Measurements from ENCODE around the gene NFE2L2. TPM values are rescaled to one million over a fixed set of nuclear protein-coding genes. Genes with fewer than 3 reads are reported as not detected.

The NFE2L2 gene
- total RNA-seq, 1 donor from 2014 or later: 89.3 TPM

GRCh38 chr2:177285892-177286715 lies 21.6 kb upstream of the NFE2L2 start:
- ChIA-PET POLR2A (interaction anchor here (0.7 to 9.0 kb wide), 2 partner anchors 22 to 1962 kb away, joined by 3 to 100 read pairs; partner anchors contain the start of gene NFE2L2), CTCF (interaction anchor here (1.2 kb wide), 1 partner anchor 10 kb away, joined by 4 read pairs; no protein-coding TSS in a partner anchor)
- Mint-ChIP-seq H3K4me1 (peaks cover 37% of the 10 kb centered on the region), H3K36me3 (ENCODE audit: low read depth) (no peaks in the 10 kb centered on the region), H3K9me3 (no peaks in the 10 kb centered on the region), H3K27me3 (no peaks in the 10 kb centered on the region), H3K27ac (no peak overlapping the region), H3K4me3 (no peak overlapping the region)
- ATAC-seq (ENCODE audit: low read depth): no peak
- TF ChIP-seq CTCF (IDR thresholded peaks at IDR 0.05): no peak
- DNase-seq: no peak
- intact Hi-C loops (cut with micrococcal nuclease): no loop called here

- no peaks in the 10 kb centered on the region for H3K36me3 Mint-ChIP-seq (ENCODE audit: low read depth)
- no peaks in the 10 kb centered on the region for H3K9me3 Mint-ChIP-seq
- DNase-seq (no peak), ATAC-seq (ENCODE audit: low read depth) (no peak)
- no peak for TF ChIP-seq CTCF (IDR thresholded peaks at IDR 0.05)
- POLR2A ChIA-PET: interaction anchor here (9.0 kb wide), 1 partner anchor 20 kb away, joined by 100 read pairs; the partner anchor contains the start of gene NFE2L2
- no peak overlapping the region for H3K4me3 Mint-ChIP-seq
- H3K27me3 Mint-ChIP-seq: no peaks in the 10 kb centered on the region
- peaks cover 34% of the 10 kb centered on the region for H3K4me1 Mint-ChIP-seq
- H3K27ac Mint-ChIP-seq: no peak overlapping the region
- intact Hi-C loops (cut with micrococcal nuclease): no loop called here
- CTCF ChIA-PET: no interaction called here
These were observed 20.0 kb upstream of the NFE2L2 start for GRCh38 chr2:177284531-177284930.

- DNase-seq (no peak), ATAC-seq (ENCODE audit: low read depth) (no peak)
- Mint-ChIP-seq H3K36me3 (ENCODE audit: low read depth) (no peaks in the 10 kb centered on the region), H3K27me3 (no peaks in the 10 kb centered on the region), H3K4me1 (peaks cover 32% of the 10 kb centered on the region), H3K9me3 (no peaks in the 10 kb centered on the region), H3K27ac (no peak overlapping the region), H3K4me3 (no peak overlapping the region)
- TF ChIP-seq CTCF (IDR thresholded peaks at IDR 0.05): no peak
- ChIA-PET CTCF (interaction anchor here (1.3 to 4.0 kb wide), 2 partner anchors 19 to 119 kb away, joined by 3 to 22 read pairs; partner anchors contain the start of gene NFE2L2), POLR2A (interaction anchor here (9.0 kb wide), 1 partner anchor 20 kb away, joined by 100 read pairs; the partner anchor contains the start of gene NFE2L2)
- intact Hi-C loops (cut with micrococcal nuclease): no loop called here
These were observed 19.4 kb upstream of the NFE2L2 start for GRCh38 chr2:177283906-177284305.

GRCh38 chr2:177282787-177283572 lies 18.5 kb upstream of the NFE2L2 start:
- POLR2A ChIA-PET: interaction anchor here (9.0 kb wide), 1 partner anchor 19 kb away, joined by 100 read pairs; the partner anchor contains the start of gene NFE2L2
- H3K4me3 Mint-ChIP-seq: no peak overlapping the region
- peaks cover 32% of the 10 kb centered on the region for H3K4me1 Mint-ChIP-seq
- DNase-seq: no peak
- no peak for TF ChIP-seq CTCF (IDR thresholded peaks at IDR 0.05)
- intact Hi-C loops (cut with micrococcal nuclease): no loop called here
- no peak for ATAC-seq (ENCODE audit: low read depth)
- no peaks in the 10 kb centered on the region for H3K9me3 Mint-ChIP-seq
- H3K36me3 Mint-ChIP-seq (ENCODE audit: low read depth): no peaks in the 10 kb centered on the region
- no peak overlapping the region for H3K27ac Mint-ChIP-seq
- H3K27me3 Mint-ChIP-seq: no peaks in the 10 kb centered on the region
- CTCF ChIA-PET: interaction anchor here (1.3 to 4.0 kb wide), 3 partner anchors 11 to 118 kb away, joined by 3 to 22 read pairs (median 3); partner anchors contain the start of gene NFE2L2
